HG03108 (cell line): ENCODE results near the gene NOC4L.
"Not testable (repeated sequence)": the region's sequence is repeated elsewhere in the genome, so short reads cannot be mapped to it uniquely, and the experiment has no call there.

Experiments
- ATAC-seq: cut with Tn5 transposase; IDR thresholded peaks from one replicate; pipeline ENCODE4 v1.9.1; 2021; ENCODE audit warnings: moderate library complexity; ENCODE audit not compliant: unreplicated experiment

Gene NOC4L

GRCh38 chr12:132123970-132124765, 20.1 kb upstream of the NOC4L start:
- ATAC-seq = no peak

GRCh38 chr12:132124766-132125425, 19.4 kb upstream of the NOC4L start:
- ATAC-seq = no peak

- no peak for ATAC-seq
Observed at GRCh38 chr12:132125736-132126135, 18.5 kb upstream of the NOC4L start.

GRCh38 chr12:132127041-132127440, 17.2 kb upstream of the NOC4L start:
- no peak for ATAC-seq

- ATAC-seq = no peak
Observed at GRCh38 chr12:132129007-132129406, 15.2 kb upstream of the NOC4L start.

GRCh38 chr12:132130690-132131089, 13.6 kb upstream of the NOC4L start:
- no peak for ATAC-seq

GRCh38 chr12:132131229-132131628, 13.0 kb upstream of the NOC4L start:
- ATAC-seq = no peak

GRCh38 chr12:132131952-132132351, 12.3 kb upstream of the NOC4L start:
- no peak for ATAC-seq

GRCh38 chr12:132132609-132133430, 11.4 kb upstream of the NOC4L start:
- ATAC-seq = no peak

GRCh38 chr12:132133952-132134652, 10.2 kb upstream of the NOC4L start:
- no peak for ATAC-seq

- not testable (repeated sequence) for ATAC-seq
Observed at GRCh38 chr12:132134653-132135183, 9.5 kb upstream of the NOC4L start.

- not testable (repeated sequence) for ATAC-seq
Observed at GRCh38 chr12:132136226-132136625, 8.0 kb upstream of the NOC4L start.

- no peak for ATAC-seq
Observed at GRCh38 chr12:132137483-132138125, 6.7 kb upstream of the NOC4L start.

GRCh38 chr12:132138941-132139871, 5.1 kb upstream of the NOC4L start:
- ATAC-seq = no peak

- no peak for ATAC-seq
Observed at GRCh38 chr12:132139912-132140311, 4.3 kb upstream of the NOC4L start.

- no peak for ATAC-seq
Observed at GRCh38 chr12:132140501-132140900, 3.8 kb upstream of the NOC4L start.

- no peak for ATAC-seq
Observed at GRCh38 chr12:132140918-132141841, 3.1 kb upstream of the NOC4L start.
